Karpas-422 (cell line): ENCODE measurements around the gene RSPH3. TPM values are rescaled to one million over a fixed set of nuclear protein-coding genes. Genes with fewer than 3 reads are reported as not detected.
"Not testable (repeated sequence)": the region's sequence is repeated elsewhere in the genome, so short reads cannot be mapped to it uniquely, and the experiment has no call there.

Experiments
- DNase-seq: peaks from one replicate; pipeline ENCODE4 v3.0.0-alpha.2; 2015
- H2AFZ ChIP-seq: fragments of 200-600 bp; sonication (generic); 2 replicates; pipeline ENCODE4 v1.6.1; 2014; ENCODE audit warnings: antibody characterized with exemption, low read length, mixed read lengths
- H3K27ac ChIP-seq: fragments of 200-600 bp; sonication (generic); 2 replicates; pipeline ENCODE4 v1.5.1; 2014; ENCODE audit warnings: mild to moderate bottlenecking, low read length, moderate library complexity
- H3K27me3 ChIP-seq: fragments of 200-600 bp; sonication (generic); 2 replicates; pipeline ENCODE4 v1.6.1; 2014; ENCODE audit warnings: low read length, mixed read lengths
- H3K36me3 ChIP-seq: fragments of 200-600 bp; sonication (generic); 2 replicates; pipeline ENCODE4 v1.6.1; 2014; ENCODE audit warnings: low read length, mixed read lengths; ENCODE audit not compliant: insufficient read depth
- H3K4me1 ChIP-seq: fragments of 200-600 bp; sonication (generic); 2 replicates; pipeline ENCODE4 v1.6.1; 2014; ENCODE audit warnings: mild to moderate bottlenecking, low read length, mixed read lengths
- H3K4me2 ChIP-seq: fragments of 200-600 bp; sonication (generic); 2 replicates; pipeline ENCODE4 v1.6.1; 2014; ENCODE audit warnings: low read length, low read depth, mild to moderate bottlenecking; ENCODE audit not compliant: poor library complexity, severe bottlenecking
- H3K4me3 ChIP-seq: fragments of 200-600 bp; sonication (generic); 2 replicates; pipeline ENCODE4 v1.5.1; 2014; ENCODE audit warnings: mild to moderate bottlenecking, antibody characterized with exemption, low read length, mixed read lengths
- H3K79me2 ChIP-seq: fragments of 200-600 bp; sonication (generic); 2 replicates; pipeline ENCODE4 v1.6.1; 2014; ENCODE audit warnings: mild to moderate bottlenecking, low read length, mixed read lengths
- H3K9ac ChIP-seq: fragments of 200-600 bp; sonication (generic); 2 replicates; pipeline ENCODE4 v1.6.0; 2014; ENCODE audit warnings: low read length
- H3K9me2 ChIP-seq: fragments of 200-600 bp; sonication (generic), shearing (Covaris generic); replicated peaks from 2 replicates; pipeline ENCODE4 v1.6.0; 2014; ENCODE audit warnings: mild to moderate bottlenecking, low read length, moderate library complexity; ENCODE audit not compliant: insufficient read depth
- H3K9me3 ChIP-seq: fragments of 300-700, 200-600 bp; sonication (generic); 2 replicates; pipeline ENCODE4 v1.6.1; 2014; ENCODE audit warnings: low read length, mixed read lengths
- H4K20me1 ChIP-seq: fragments of 200-600 bp; sonication (generic); 2 replicates; pipeline ENCODE4 v1.6.1; 2014; ENCODE audit warnings: mild to moderate bottlenecking, antibody characterized with exemption, low read length, low read depth; ENCODE audit not compliant: insufficient read depth
- total RNA-seq: library from RNA; depleted of rRNA; stranded (reverse); fragments of >200 nt; shearing (Covaris generic); gene quantifications from 2 replicates; pipeline ENCODE4 v1.2.3, GENCODE V29; 2014; ENCODE audit warnings: low replicate concordance

RSPH3 gene
- total RNA-seq, 1 experiment from 2014 or later: 3.3 TPM

GRCh38 chr6:159013229-159013628, 13.2 kb upstream of the RSPH3 start:
- DNase-seq: peak; percentile 47
- no peaks in the 10 kb centered on the region for H4K20me1 ChIP-seq
- no peaks in the 10 kb centered on the region for H3K9me2 ChIP-seq
- H3K4me3 ChIP-seq: no peak overlapping the region
- no peaks in the 10 kb centered on the region for H3K79me2 ChIP-seq
- peaks cover 21% of the 10 kb centered on the region for H3K4me1 ChIP-seq
- no peak overlapping the region for H2AFZ ChIP-seq
- H3K27me3 ChIP-seq: no peaks in the 10 kb centered on the region
- H3K27ac ChIP-seq: no peak overlapping the region
- H3K9me3 ChIP-seq: no peaks in the 10 kb centered on the region
- no peak overlapping the region for H3K9ac ChIP-seq
- H3K4me2 ChIP-seq: no peak overlapping the region
- no peaks in the 10 kb centered on the region for H3K36me3 ChIP-seq

- no peaks in the 10 kb centered on the region for H3K9me2 ChIP-seq
- no peaks in the 10 kb centered on the region for H3K79me2 ChIP-seq
- H4K20me1 ChIP-seq: no peaks in the 10 kb centered on the region
- H2AFZ ChIP-seq: no peak overlapping the region
- H3K27ac ChIP-seq: no peak overlapping the region
- no peaks in the 10 kb centered on the region for H3K36me3 ChIP-seq
- no peaks in the 10 kb centered on the region for H3K9me3 ChIP-seq
- no peak overlapping the region for H3K4me2 ChIP-seq
- H3K9ac ChIP-seq: no peak overlapping the region
- no peak overlapping the region for H3K4me3 ChIP-seq
- peaks cover 14% of the 10 kb centered on the region for H3K4me1 ChIP-seq
- DNase-seq: no peak
- no peaks in the 10 kb centered on the region for H3K27me3 ChIP-seq
These were observed 12.2 kb upstream of the RSPH3 start for GRCh38 chr6:159012201-159012600.

GRCh38 chr6:159010037-159010612, 10.1 kb upstream of the RSPH3 start:
- not testable (repeated sequence) for H3K27me3 ChIP-seq, H3K36me3 ChIP-seq, H3K4me2 ChIP-seq, H3K9ac ChIP-seq, H3K9me2 ChIP-seq, H2AFZ ChIP-seq, H3K9me3 ChIP-seq, H3K79me2 ChIP-seq, DNase-seq, H3K4me3 ChIP-seq, H4K20me1 ChIP-seq, H3K27ac ChIP-seq
- peaks cover 14% of the 10 kb centered on the region for H3K4me1 ChIP-seq

GRCh38 chr6:159008656-159009288, 8.8 kb upstream of the RSPH3 start:
- H3K9ac ChIP-seq: no peak overlapping the region
- no peak overlapping the region for H3K27ac ChIP-seq
- DNase-seq: peak; percentile 86

GRCh38 chr6:159007510-159007909, 7.5 kb upstream of the RSPH3 start:
- Histone ChIP-seq H3K79me2 (no peaks in the 10 kb centered on the region), H3K4me2 (no peak overlapping the region), H3K9me2 (no peaks in the 10 kb centered on the region), H3K4me3 (no peak overlapping the region), H3K36me3 (no peaks in the 10 kb centered on the region), H3K9me3 (no peaks in the 10 kb centered on the region), H3K9ac (no peak overlapping the region), H3K4me1 (peaks cover 6% of the 10 kb centered on the region), H3K27ac (no peak overlapping the region), H2AFZ (no peak overlapping the region), H4K20me1 (no peaks in the 10 kb centered on the region), H3K27me3 (no peaks in the 10 kb centered on the region)
- DNase-seq: no peak

More at GRCh38 chr6:159008656-159009288, 8.8 kb upstream of the RSPH3 start:
- peak overlapping the region; percentile 10 for H3K4me2 ChIP-seq
- no peaks in the 10 kb centered on the region for H3K27me3 ChIP-seq
- no peaks in the 10 kb centered on the region for H3K36me3 ChIP-seq
- H3K4me3 ChIP-seq: no peak overlapping the region
- H3K9me2 ChIP-seq: no peaks in the 10 kb centered on the region
- no peaks in the 10 kb centered on the region for H3K9me3 ChIP-seq
- no peak overlapping the region for H2AFZ ChIP-seq
- H4K20me1 ChIP-seq: no peaks in the 10 kb centered on the region
- H3K79me2 ChIP-seq: no peaks in the 10 kb centered on the region
- peaks cover 14% of the 10 kb centered on the region for H3K4me1 ChIP-seq

- no peak overlapping the region for H3K9ac ChIP-seq
- no peak overlapping the region for H3K27ac ChIP-seq
- no peaks in the 10 kb centered on the region for H3K9me3 ChIP-seq
- H3K36me3 ChIP-seq: no peaks in the 10 kb centered on the region
- H3K4me1 ChIP-seq: peaks cover 14% of the 10 kb centered on the region
- H3K9me2 ChIP-seq: no peaks in the 10 kb centered on the region
- H4K20me1 ChIP-seq: no peaks in the 10 kb centered on the region
- H3K4me3 ChIP-seq: no peak overlapping the region
- H3K79me2 ChIP-seq: no peaks in the 10 kb centered on the region
- H2AFZ ChIP-seq: no peak overlapping the region
- no peak overlapping the region for H3K4me2 ChIP-seq
- no peaks in the 10 kb centered on the region for H3K27me3 ChIP-seq
- DNase-seq: no peak
These were observed 5.4 kb upstream of the RSPH3 start for GRCh38 chr6:159005436-159005835.

GRCh38 chr6:159004592-159004991, 4.6 kb upstream of the RSPH3 start:
- no peak for DNase-seq
- Histone ChIP-seq H3K4me1 (peaks cover 17% of the 10 kb centered on the region), H3K79me2 (no peaks in the 10 kb centered on the region), H3K4me2 (no peak overlapping the region), H3K27ac (no peak overlapping the region), H3K9me2 (no peaks in the 10 kb centered on the region), H3K9me3 (no peaks in the 10 kb centered on the region), H3K36me3 (no peaks in the 10 kb centered on the region), H3K27me3 (no peaks in the 10 kb centered on the region), H3K9ac (no peak overlapping the region), H3K4me3 (no peak overlapping the region), H2AFZ (no peak overlapping the region), H4K20me1 (no peaks in the 10 kb centered on the region)

GRCh38 chr6:159002432-159003155, 2.6 kb upstream of the RSPH3 start:
- no peaks in the 10 kb centered on the region for H3K9me3 ChIP-seq
- peaks cover 17% of the 10 kb centered on the region for H3K4me1 ChIP-seq
- no peak for DNase-seq
- no peak overlapping the region for H3K4me2 ChIP-seq
- no peaks in the 10 kb centered on the region for H4K20me1 ChIP-seq
- no peaks in the 10 kb centered on the region for H3K36me3 ChIP-seq
- no peak overlapping the region for H3K9ac ChIP-seq
- no peak overlapping the region for H2AFZ ChIP-seq
- H3K4me3 ChIP-seq: no peak overlapping the region
- H3K27ac ChIP-seq: no peak overlapping the region
- H3K27me3 ChIP-seq: no peaks in the 10 kb centered on the region
- no peaks in the 10 kb centered on the region for H3K9me2 ChIP-seq
- no peaks in the 10 kb centered on the region for H3K79me2 ChIP-seq
